GM21526 (cell line): ENCODE measurements around the gene TSPAN31.
"Not testable (repeated sequence)": the region's sequence is repeated elsewhere in the genome, so short reads cannot be mapped to it uniquely, and the experiment has no call there.

Experiments
- ATAC-seq: cut with Tn5 transposase; IDR thresholded peaks from one replicate; pipeline ENCODE4 v1.9.1; 2021; ENCODE audit warnings: moderate library complexity; ENCODE audit not compliant: unreplicated experiment, low FRiP score

TSPAN31 gene

GRCh38 chr12:57765698-57766463 is 21.0 kb downstream of the TSPAN31 start:
- no peak for ATAC-seq

GRCh38 chr12:57766464-57767304 is 21.8 kb downstream of the TSPAN31 start, which contains the start of gene CYP27B1:
Gene CYP27B1 (minus strand): TSS chr12:57767078. CDS start chr12:57767041, 37 bp downstream.
- ATAC-seq, result no peak

GRCh38 chr12:57767305-57767698 is 22.5 kb downstream of the TSPAN31 start:
- ATAC-seq, result no peak

GRCh38 chr12:57767876-57768275 is 23.0 kb downstream of the TSPAN31 start:
- ATAC-seq, result no peak

GRCh38 chr12:57769594-57769993 is 24.8 kb downstream of the TSPAN31 start:
- ATAC-seq, result no peak

- no peak for ATAC-seq
These were observed 25.9 kb downstream of the TSPAN31 start for GRCh38 chr12:57770734-57771133.

- ATAC-seq, result peak; percentile 73
These were observed 26.5 kb downstream of the TSPAN31 start for GRCh38 chr12:57771236-57771872.

GRCh38 chr12:57771873-57772428 is 27.1 kb downstream of the TSPAN31 start, which contains the start of gene METTL1:
Gene METTL1 (minus strand): TSS chr12:57772105. CDS start chr12:57772083, 22 bp downstream.
- peak; percentile 75 for ATAC-seq

- no peak for ATAC-seq
These were observed 27.8 kb downstream of the TSPAN31 start, which contains the start of gene EEF1AKMT3 for GRCh38 chr12:57772429-57773322. Gene EEF1AKMT3 (plus strand): TSS chr12:57772614. CDS start chr12:57772725, 111 bp downstream.

- not testable (repeated sequence) for ATAC-seq
These were observed 29.8 kb downstream of the TSPAN31 start for GRCh38 chr12:57774634-57775033.

- no peak for ATAC-seq
These were observed 30.2 kb downstream of the TSPAN31 start for GRCh38 chr12:57775044-57775443.

GRCh38 chr12:57775563-57776246 is 30.9 kb downstream of the TSPAN31 start:
- no peak for ATAC-seq

GRCh38 chr12:57776247-57776587 is 31.4 kb downstream of the TSPAN31 start:
- no peak for ATAC-seq

GRCh38 chr12:57777367-57777766 is 32.5 kb downstream of the TSPAN31 start:
- no peak for ATAC-seq

- no peak for ATAC-seq
These were observed 33.1 kb downstream of the TSPAN31 start for GRCh38 chr12:57777911-57778310.

- no peak for ATAC-seq
These were observed 34.9 kb downstream of the TSPAN31 start for GRCh38 chr12:57779736-57780135.

GRCh38 chr12:57780284-57780897 is 35.6 kb downstream of the TSPAN31 start:
- no peak for ATAC-seq

- no peak for ATAC-seq
These were observed 36.4 kb downstream of the TSPAN31 start for GRCh38 chr12:57781244-57781643.

- no peak for ATAC-seq
These were observed 37.0 kb downstream of the TSPAN31 start for GRCh38 chr12:57781801-57782200.
